Stimulated activated CD4-positive, alpha-beta T cell treated with anti-CD3 and anti-CD28 coated beads, Interleukin-4, amount 100 ng/mL, for 24 hours (primary cell): Measurements from ENCODE around the gene SNX11.
A peak's percentile ranks its signal among the peaks of the same experiment; 100 is the strongest.
"Not testable (repeated sequence)": the region's sequence is repeated elsewhere in the genome, so short reads cannot be mapped to it uniquely, and the experiment has no call there.

ENCODE experiments used
- DNase-seq: peaks from one replicate; pipeline ENCODE4 v3.0.0-alpha.2; 2020

Gene SNX11, protein sequence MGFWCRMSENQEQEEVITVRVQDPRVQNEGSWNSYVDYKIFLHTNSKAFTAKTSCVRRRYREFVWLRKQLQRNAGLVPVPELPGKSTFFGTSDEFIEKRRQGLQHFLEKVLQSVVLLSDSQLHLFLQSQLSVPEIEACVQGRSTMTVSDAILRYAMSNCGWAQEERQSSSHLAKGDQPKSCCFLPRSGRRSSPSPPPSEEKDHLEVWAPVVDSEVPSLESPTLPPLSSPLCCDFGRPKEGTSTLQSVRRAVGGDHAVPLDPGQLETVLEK

DNA sequence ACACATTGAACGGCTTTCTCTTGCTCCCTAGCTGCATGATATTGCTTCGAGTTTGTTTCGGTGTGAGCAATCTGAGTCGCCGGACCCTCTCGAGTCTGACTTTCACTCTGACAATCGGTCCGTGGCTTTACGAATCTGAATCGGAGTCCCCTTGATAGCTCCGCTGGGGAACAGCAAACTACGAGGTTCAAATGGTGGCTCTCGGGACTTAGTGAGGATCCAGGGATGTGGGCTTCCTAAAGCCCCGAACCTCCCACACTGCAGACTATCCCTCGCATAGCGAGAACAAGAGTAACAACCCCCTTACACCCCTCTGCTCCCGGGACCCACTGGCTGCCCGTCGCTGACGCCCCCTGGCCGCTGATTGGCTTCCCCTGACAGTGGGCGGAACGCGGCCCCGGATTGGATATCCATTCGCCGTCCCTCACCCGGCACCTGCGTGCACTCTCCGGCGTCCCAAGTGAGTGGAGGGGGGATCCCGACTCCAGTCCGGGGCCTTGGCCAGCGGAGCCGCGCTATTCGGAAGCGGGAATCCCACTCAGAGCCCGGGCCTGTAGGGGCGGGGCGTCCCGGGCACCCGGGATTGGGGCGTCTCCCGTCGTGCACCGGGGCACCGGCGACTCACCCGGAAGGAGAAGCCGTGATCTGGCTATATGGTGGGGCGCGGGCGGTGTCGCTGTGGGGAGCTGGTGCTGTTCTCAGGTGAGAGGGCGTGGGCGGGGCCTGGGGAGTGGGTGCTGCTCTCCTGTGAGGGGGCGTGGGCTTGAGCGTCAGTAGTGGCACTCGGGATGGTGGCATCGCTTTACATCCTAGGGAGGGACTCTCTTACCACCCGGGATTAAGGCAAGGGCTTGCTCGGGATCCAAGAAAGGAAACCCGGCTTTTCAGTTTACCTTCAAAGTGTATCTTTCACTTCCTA lies at the start of gene SNX11:
TSS of gene SNX11 (plus strand) at position 630 of the 919 bp plus-strand sequence. CDS start 4,278 bp downstream, outside the sequence.
- DNase-seq: peak; percentile 94

DNA sequence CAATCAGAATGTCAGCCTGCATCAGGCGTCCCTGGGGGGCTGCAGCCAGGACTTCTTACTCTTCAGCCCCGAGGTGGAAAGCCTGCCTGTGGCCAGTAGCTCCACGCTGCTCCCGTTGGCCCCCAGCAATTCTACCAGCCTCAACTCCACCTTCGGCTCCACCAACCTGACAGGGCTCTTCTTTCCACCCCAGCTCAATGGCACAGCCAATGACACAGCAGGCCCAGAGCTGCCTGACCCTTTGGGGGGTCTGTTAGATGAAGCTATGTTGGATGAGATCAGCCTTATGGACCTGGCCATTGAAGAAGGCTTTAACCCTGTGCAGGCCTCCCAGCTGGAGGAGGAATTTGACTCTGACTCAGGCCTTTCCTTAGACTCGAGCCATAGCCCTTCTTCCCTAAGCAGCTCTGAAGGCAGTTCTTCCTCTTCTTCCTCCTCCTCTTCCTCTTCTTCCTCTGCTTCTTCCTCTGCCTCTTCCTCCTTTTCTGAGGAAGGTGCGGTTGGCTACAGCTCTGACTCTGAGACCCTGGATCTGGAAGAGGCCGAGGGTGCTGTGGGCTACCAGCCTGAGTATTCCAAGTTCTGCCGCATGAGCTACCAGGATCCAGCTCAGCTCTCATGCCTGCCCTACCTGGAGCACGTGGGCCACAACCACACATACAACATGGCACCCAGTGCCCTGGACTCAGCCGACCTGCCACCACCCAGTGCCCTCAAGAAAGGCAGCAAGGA lies 49.0 kb upstream of the SNX11 start:
- DNase-seq: no peak

DNA sequence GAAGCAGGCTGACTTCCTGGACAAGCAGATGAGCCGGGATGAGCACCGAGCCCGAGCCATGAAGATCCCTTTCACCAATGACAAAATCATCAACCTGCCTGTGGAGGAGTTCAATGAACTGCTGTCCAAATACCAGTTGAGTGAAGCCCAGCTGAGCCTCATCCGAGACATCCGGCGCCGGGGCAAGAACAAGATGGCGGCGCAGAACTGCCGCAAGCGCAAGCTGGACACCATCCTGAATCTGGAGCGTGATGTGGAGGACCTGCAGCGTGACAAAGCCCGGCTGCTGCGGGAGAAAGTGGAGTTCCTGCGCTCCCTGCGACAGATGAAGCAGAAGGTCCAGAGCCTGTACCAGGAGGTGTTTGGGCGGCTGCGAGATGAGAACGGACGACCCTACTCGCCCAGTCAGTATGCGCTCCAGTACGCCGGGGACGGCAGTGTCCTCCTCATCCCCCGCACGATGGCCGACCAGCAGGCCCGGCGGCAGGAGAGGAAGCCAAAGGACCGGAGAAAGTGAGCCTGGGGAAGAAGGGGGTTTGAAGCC lies 48.4 kb upstream of the SNX11 start:
- no peak for DNase-seq

DNA sequence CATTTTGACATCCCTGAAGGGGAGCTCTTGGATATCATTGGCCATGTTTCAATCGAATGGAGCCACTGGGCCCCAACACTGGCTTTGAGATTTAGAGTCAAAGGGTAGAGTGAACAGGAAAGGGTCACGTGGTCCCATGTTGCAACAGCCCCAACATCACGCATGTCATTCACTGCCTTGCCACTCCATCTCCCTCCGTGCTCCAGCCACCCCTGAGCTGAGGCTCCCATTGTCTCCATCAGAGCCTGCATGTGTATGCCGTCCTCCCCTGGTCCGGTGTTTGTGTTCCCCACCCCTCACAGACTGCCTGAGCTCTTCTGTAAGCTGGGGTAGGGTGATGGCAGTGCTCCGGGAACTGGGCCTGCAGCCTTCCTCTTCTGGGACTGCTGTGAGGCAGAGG lies 47.3 kb upstream of the SNX11 start:
- no peak for DNase-seq

DNA sequence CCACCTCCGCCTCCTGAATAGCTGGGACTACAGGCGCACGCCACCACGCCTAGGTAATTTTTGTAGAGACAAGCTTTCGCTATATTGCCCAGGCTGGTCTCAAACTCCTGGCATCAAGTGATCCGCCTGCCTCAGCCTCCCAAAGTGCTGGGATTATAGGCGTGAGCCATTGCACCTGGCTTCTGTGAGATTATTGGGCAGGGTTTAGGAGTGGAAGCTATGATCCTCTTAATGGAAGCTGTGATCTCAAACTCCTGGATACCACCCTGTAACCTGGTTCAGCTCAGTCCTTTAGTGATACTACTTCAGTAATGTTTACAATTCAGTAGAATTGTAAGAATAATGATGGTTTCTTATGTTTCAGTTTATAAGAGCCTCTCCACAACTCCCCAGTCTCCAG lies 45.3 kb upstream of the SNX11 start:
- no peak for DNase-seq

DNA sequence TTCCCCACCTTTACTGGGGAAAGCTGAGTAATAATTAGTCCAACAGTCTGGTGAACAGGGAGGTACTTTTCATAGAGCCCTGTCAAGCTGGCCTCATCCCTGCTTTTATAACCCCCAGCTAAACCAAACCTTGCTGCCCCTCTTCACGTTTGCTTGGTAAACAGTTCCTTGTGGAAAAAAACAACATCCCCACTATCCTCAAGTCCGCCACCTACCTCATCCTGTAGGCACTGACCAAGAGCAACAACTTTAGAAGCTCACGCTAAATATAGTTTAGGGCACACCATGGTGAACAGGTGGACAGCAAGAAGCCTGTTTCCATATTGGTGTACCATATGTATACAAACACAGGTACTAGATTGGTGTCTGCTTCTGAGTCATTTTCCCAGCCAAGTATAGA lies 42.9 kb upstream of the SNX11 start:
- DNase-seq: no peak

DNA sequence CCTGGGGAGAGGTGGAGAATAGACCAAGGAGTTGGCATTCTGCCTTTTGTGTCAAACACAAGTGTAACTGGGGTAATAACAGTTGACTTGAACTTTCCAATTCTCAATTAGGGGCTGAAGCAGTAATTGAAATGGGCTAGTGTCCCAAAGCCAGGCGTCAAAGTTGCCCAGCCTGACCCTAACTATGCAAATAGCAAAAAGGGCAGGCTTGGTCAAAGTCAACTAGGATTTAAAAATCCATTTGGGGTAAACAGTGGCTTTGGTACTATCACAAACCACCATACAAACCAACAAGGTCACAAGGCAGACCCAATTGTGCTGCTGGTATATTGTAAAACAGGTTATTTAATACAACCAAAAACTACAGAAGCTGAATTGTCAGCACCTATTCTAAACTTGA lies 41.4 kb upstream of the SNX11 start:
- DNase-seq: no peak

DNA sequence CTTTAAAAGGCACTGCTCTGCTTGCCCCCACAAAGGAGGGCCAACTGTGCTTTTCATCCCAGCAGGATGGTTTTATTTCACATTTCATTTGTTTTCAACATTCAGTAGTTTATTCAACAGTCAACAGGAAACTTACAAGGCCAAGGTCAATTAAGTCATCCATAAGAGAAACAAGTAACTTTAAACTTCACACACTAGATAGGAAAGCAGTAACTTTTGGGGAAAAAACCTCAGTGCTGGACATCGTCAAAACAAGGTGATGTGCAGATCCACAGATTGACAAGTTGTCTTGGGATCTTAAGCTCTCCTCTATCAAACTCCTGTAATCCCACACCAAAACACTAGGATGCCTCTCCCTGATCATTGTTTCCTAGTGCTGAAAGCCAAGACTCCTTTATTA lies 40.9 kb upstream of the SNX11 start:
- no peak for DNase-seq

DNA sequence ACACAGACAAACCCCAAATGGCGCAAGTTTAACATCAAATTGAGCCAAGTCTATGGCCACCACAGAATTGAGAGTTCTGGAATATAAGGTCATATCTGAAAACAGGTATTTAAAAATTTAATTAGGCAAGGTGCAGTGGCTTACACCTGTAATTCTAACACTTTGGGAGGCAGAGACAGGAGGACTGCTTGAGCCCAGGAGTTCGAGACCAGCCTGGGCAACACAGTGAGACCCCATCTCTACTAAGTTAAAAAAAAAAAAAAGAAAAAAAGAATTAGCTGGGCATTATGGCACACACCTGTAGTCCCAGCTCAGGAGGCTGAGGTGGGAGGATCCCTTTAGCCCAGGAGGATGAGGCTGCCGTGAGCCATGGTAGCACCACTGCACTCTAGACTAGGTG lies 40.3 kb upstream of the SNX11 start:
- DNase-seq: no peak

DNA sequence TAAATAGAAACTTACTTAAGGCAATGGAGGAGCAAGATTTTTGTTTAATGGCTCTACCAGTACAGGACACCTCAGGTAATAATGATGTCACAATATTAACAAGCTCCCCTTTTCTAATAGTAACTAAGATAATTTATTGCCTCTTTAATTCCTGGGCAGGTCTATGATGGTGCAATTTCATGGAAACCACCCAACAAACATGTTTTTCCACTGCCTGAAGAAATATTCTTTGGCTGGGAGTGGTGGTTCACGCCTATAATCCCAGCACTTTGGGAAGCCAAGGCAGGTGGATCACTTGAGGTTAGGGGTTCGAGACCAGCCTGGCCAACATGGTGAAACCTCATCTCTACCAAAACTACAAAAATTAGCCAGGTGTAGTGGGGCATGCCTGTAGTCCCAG lies 39.8 kb upstream of the SNX11 start:
- not testable (repeated sequence) for DNase-seq

DNA sequence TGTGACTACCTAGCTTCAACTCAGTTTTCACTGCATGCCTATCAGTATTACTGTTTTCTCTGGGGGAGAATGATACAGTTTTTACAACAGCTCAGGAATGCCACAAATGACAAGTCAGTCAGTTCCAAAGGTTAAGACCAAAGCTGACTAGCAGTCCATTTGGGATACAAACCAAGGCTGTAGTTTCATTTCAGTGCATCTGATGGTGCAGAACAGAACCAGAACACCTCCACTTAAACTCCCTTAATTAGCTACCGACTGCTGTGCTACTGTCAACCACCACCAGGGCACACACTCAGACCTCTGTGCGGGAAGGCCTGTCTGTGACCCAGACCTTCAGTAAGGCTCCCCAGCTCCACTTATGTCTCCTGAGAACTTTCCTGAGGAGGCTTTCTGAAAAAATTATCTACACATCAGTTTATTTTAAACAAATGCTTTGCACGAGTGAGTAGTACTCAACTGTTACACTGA lies 39.0 kb upstream of the SNX11 start:
- DNase-seq: no peak

DNA sequence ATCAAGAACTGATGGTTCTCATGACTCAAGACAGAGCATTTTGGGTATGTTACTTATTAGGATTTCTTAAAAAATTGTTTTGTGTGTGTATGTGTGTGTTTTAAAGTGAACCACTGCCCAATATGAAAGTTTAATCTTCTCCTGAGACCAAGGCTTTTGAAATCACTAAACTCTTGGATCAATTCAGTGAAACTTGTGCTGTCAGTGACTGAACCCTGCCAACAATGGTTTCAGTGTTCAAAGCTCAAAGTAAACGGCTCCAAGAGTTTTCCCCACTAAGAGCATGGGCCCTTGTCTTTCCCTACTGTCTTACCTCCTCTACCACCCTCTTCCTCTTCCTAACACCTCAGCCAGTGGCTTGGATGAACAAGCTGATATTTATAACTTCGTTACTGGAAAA lies 37.4 kb upstream of the SNX11 start:
- DNase-seq: no peak

DNA sequence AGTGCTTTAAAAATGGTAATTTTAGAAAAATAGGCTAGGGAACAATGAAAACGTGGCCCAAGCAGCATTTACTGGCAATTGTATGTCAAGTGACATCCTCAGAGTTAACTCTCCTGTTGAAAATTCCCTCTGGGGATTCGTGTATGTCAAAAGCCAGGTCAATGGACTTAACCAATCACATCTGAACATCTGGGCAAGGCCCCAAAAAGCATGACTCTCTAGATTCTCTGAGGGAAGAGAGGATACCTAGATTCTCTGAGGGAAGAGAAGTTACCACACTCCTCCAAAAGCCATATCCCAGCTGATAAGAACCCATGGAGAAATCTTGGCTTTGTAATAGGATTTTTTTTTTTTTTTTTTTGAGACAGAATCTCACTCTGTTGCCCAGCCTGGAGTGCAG lies 35.9 kb upstream of the SNX11 start:
- no peak for DNase-seq

DNA sequence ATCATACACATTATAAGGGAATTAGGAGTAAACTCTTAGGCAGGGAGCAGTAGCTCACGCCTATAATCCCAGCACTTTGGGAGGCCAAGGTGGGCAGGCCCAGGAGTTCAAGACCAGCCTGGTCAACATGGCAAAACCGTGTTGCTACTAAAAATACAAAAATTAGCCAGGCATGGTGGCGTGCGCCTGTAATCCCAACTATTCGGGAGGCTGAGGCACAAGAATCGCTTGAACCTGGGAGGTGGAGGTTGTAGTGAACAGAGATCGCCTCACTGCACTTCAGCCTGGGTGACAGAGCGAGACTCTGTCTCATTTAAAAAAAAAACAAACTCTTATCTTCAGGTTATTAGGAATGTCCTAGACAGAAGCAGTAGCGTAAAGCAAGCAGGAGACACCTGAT lies 34.8 kb upstream of the SNX11 start:
- not testable (repeated sequence) for DNase-seq

DNA sequence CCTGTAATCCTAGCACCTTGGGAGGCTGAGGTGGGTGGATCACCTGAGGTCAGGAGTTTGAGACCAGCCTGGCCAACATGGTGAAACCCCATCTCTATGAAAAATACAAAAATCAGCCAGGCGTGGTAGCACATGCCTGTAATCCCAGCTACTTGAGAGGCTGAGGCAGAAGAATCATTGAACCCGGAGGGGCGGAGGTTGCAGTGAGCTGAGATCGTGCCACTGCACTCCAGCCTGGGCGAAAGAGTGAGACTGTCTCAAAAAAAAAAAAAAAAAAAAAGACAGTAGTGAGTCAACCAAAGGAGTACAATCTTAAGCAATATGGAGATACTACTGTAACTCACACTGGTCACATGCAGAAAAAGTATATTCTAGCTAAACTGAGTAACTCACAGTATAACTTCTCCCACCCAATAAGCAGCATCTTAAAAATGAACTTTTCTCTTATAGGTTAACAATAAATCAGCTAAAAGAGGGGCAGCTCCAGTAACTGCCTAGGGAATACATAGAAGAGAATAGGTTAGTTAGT lies 33.9 kb upstream of the SNX11 start:
- DNase-seq: not testable (repeated sequence)

DNA sequence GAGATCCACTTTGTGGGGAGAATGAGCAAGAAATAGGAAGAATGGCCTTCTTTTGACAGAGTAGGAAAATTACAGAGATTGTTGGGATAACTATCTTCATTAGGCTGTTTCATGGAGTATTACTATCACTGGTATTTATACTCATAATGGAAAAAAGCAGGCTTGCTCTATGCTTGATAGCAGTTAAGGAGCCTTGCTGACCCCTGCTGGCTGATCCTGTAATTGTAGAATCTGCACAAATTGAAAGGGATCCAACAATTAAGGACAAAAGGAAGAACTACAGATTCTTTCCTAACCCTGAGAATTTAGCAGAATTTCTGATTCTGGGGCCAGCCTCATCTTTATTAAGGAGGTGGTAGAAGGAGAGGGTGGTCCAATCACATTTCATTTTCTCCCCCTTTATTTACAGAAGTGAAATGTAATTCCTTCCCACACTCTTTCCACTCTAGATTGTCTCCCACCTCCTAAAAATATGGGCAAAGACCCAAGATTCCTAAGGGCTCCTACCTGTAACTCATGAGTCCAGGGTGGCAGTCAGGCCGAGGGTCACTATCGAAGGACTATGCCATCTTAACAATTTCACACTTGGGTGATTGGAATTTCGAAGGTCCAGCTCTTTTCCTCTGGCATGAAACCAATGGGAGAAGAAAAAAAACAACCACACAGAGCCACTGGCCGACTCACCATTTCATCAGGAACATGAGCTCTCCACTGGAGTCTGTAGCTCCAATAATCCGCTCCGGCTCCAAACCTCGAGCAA lies 33.1 kb upstream of the SNX11 start:
- peak; percentile 80 for DNase-seq

DNA sequence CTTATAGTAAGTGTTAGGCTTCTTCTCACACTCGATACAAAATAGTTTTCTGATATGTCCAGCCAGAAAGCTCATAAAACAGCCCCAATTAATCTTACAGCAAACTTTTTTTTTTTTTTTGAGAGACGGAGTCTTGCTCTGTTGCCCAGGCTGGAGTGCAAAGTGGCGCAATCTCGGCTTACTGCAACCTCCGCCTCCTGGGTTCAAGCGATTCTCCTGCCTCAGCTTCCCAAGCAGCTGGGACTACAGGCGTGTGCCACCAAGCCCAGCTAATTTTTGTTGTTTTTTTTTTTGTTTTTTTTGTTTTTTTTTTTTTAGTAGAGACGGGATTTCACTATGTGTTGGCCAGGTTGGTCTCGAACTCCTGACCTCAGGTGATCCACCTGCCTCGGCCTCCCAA lies 30.4 kb upstream of the SNX11 start:
- DNase-seq: not testable (repeated sequence)

DNA sequence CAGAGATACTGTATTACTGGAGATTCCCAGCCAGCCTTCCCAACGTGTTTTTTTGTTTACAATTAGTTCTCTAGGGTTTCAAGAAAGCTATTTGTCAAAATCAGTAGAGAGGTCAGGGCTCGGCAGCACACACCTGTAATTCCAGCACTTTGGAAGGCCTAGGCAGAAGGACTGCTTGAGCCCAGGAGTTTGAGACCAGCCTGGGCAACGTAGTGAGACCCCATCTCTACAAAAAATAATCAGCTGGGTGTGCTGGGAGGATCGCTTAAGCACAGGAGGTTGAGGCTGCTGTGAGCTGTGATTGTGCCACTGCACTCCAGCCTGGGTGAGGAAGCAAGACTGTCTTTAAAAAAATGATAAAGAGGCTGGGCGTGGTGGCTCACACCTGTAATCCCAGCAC lies 25.7 kb upstream of the SNX11 start:
- no peak for DNase-seq

DNA sequence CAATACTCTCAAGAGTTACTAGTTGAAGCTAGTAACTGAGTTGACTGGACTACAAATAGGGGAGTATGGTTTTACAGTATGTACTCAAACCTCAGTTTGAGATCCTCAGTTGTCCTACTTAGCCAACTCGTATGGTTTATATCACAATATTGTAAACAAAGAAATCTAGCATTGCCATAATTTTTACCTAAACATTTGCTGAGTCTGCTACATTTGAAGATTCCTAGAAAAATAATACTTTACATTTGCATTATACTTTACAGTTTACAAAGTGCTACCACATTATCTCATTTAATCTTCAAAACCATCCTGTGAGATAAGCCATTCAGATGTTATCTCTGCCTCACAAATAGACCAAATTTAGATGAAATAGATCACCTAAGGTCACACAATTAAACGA lies 22.6 kb upstream of the SNX11 start:
- DNase-seq: no peak

DNA sequence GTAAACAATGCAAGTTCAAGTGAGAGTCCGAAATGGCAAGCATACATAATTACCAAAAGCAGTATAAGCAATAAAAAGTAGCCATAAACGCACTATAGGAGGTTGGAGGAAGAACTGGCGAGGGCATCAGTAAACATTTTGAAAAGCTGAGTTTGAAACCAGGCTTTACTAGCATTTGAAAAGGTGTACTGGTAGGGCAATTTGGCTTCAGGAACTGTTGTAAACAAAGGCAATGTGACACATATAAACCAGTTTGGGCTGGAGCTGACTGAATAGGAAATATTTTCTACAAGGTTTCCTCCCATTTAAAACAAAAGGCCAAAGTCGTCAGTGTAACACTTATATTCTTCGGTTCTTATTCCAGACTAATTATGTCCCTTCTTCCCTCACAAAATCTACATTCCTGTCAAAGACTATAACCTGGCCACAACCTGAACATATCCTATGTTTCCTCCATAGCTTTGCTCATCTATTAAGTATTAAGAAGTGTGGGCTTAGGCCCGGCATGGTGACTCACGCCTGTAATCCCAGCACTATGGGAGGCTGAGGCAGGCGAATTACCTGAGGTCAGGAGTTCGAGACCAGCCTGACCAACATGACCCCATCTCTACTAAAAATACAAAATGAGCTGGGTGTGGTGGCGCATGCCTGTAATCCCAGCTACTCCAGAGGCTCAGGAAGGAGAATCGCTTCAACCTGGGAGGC lies 14.1 kb upstream of the SNX11 start:
- no peak for DNase-seq

DNA sequence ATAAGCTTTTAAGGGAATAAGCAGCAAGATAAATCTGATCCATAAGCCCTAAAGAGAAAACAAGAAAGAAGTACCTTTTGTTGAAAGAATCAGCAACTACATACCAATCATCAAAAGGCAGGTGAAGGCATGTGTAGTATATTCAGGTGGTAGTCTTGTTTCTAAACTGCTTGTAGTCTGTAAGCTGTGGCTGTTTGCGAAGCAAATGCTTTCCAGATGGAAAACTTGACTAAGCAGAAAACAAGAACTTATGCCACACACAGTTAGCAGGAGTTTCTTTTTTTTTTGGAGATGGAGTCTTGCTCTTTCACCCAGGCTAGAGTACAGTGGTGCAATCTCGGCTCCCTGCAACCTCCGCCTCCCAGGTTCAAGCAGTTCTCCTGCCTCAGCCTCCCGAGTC lies 12.0 kb upstream of the SNX11 start:
- no peak for DNase-seq

DNA sequence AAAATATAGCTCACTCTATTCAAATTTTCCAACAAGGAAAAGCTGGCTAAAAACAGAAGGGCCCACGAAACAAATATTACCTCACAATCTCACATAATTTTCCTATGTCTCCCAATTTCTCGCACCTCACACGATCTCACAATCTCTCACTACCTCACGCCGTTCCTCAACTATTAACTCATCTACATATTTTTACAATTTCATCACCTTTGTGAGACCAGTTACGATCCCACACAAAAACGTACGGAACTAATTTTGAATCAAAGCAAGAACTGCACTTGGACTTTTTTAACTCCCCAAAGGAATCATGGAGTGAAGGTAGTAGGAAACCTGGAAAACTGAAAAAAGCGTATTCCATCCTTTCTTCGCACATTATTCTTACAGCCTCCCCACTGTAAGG lies 7.4 kb upstream of the SNX11 start:
- no peak for DNase-seq
